ENCODE measurements around the gene FJX1.
A peak's percentile ranks its signal among the peaks of the same experiment; 100 is the strongest.
"Not testable (repeated sequence)": the region's sequence is repeated elsewhere in the genome, so short reads cannot be mapped to it uniquely, and the experiment has no call there.

Gene FJX1

DNA sequence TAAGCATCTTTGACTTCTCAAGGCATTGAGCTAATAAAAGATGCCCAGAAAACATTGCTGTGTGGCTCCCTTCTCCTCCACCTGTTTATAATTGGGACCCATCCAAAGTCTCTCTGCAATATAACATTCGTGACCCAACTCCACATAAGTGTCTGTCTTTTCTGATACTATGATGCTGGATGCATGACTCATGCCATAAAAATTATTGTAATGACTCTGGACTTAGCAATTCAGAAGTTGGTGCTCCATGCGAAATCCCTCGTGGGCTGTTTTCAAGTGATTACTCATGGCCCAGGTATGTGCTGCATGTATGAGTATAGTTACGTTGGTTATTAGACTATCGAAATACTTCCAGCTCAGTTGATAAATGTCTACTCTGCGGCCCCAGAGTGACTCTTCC, 11.7 kb downstream of the FJX1 start:
- no peak for DNase-seq (ENCODE audit: low read depth in 2 of 2, low spot score in 1 of 2)

DNA sequence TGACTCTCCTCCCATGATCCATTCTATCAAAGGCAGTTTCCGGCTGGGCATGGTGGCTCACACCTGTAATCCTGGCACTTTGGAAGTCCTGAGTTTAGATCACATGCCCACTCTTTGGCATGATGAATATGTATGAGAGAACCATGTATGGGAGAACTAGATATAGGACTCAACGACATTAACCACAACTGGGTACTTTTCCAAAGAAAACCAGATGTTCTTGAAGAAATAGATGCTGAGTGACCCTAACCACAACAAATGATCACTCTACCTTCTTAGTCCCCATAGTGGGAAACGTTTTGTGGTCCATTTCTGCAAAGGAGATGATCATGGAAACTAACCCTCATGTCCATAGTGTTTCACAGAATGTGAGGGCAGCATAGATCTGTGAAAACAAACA, 13.6 kb downstream of the FJX1 start:
- DNase-seq (ENCODE audit: low read depth in 2 of 2, low spot score in 1 of 2), result no peak

DNA sequence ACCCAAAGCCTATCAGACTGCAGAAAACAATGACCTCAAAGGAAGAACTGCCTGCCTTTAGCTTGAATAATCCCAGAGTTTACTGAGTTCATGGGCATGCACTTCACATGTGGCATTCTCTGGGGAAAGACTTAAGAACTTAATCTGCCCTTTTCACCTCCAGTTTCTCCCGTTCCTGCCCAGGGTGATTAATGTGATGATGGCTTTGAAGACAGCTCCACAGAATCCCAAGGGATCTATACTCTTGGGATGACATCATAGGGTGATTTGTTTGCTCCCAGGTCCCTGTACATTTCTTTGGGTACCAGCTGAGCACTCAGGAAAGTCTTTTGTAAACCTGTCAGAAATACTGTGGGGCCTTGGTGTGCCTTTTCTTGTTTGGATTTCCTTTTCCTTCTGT, 14.0 kb downstream of the FJX1 start:
- DNase-seq (ENCODE audit: low read depth in 2 of 2, low spot score in 1 of 2), result no peak

DNA sequence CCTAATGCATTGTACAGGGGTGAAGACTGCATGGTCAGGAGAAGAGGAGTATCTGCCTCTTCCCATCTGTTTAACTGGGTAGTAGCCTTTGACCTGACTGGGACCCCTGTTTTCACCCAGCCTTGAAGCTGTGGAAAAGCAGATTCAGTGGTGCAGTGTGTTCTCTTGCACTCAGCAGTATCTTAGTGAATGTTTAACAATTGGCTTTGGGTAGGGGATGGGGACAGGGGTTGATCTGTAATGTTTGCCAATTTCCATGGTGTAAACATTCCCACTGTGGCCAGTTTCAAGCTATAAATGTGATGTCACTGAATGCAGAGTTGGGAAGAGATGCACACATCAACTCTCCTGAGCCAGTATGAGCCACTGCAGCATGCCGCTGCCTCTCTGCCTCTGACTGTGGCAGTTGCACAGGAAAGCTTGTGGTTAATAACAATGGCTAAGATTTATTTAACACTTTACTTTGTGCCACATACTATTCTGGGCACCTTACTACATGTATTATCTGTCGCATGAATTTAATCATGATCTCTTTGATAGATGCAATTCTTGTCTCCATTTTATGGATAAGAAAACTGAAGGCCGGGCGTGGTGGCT, 15.7 kb downstream of the FJX1 start:
- no peak for DNase-seq (ENCODE audit: low read depth in 2 of 2, low spot score in 1 of 2)

DNA sequence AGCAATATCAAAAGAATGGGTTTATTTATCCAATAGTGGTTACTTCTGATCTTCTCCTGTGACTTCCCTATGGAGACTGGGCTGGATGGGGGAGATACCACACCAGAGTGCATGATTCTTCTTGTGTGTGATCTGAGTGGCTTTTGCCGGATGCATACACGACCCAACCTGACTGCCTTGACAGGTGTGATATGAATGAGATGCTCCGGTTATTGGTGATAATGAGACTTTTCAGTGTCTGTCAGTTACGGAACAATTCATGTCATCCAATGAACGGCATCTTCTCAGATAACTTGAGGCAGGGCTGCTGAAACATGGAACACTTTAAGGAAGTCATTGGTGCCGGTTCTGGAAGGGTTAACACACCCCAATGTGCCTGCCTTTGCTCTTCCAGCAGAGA, 17.7 kb downstream of the FJX1 start:
- DNase-seq (ENCODE audit: low read depth in 2 of 2, low spot score in 1 of 2), result no peak

DNA sequence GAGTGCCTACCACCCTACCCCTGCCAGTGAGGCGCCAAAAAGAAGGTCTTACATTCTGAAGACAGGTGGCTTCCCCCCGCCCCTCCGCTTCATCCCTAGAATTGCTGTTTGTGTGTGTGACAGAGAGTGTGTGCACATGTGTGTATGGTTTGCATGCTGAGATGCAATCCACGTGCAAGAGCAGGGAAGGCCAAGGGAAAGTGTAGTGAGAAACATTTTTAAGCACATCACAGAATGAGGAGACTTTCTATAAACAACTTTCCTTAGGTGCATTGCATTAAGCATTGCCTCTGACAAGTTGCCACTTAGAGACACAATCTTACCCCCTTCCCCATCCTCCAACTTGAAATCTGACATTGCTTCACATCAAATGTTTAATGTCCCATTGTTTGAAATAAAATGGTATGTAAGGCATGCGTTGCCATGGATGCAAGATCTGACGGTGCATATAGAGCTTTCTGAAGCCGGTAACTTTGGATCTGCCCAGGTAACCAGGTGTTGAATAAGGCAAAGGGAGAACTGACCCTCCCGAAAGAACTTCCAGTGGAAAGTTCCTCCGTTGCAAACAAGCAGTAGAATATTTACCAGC, 21.4 kb downstream of the FJX1 start:
- no peak for DNase-seq (ENCODE audit: low read depth in 2 of 2, low spot score in 1 of 2)

DNA sequence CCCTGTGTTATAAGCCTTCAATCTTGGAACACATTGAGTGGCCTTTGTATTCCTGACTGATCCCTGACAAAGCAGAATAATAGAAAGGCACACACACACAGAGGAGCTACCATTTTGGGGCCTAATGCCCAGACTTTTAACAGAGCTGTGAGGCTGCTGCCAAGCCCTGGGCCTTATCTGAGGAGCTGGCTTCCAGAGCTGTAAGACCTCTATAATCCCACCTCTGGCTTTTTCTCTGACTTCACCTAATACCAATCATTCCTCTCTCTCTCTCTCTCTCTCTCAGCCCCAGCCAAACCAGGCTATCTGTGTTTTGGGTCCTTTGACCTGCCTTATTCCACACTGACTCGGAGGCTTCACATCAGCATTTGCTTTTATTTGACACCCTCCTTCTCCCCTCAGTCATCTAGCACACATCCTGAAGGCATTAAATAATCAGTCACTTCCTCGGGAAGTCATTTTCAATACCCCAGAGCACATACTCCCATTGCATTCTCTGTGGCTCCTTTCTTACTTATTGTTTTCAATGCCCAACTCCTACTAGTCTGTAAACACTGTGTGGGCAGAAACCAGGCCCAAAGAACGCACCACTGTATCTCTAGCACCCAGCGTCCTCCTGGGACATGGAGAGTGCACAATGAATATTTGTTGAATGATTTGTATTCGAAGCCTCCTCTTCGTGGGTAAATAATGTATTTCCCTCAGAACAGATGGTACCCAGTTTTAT, 23.1 kb downstream of the FJX1 start:
- no peak for DNase-seq (ENCODE audit: low read depth in 2 of 2, low spot score in 1 of 2)

DNA sequence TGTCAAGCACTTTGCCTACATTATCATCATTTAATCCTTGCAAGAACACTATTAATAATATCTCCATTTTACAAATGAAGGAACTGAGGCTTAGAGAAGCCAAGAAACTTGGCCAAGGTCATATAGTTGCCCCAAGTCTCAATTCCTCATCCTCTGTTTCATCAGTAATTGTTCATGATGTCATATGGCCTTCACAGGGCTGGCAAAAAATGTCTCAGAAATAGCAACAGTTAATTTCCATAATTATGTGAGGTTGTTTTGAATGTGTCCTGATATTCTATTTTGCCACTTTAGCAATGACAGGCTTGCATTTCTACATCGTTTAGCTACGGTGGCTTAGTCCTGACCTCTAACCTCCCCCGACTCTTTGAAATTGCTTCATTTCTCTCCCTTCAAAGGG, 23.7 kb downstream of the FJX1 start:
- DNase-seq (ENCODE audit: low read depth in 2 of 2, low spot score in 1 of 2), result no peak

DNA sequence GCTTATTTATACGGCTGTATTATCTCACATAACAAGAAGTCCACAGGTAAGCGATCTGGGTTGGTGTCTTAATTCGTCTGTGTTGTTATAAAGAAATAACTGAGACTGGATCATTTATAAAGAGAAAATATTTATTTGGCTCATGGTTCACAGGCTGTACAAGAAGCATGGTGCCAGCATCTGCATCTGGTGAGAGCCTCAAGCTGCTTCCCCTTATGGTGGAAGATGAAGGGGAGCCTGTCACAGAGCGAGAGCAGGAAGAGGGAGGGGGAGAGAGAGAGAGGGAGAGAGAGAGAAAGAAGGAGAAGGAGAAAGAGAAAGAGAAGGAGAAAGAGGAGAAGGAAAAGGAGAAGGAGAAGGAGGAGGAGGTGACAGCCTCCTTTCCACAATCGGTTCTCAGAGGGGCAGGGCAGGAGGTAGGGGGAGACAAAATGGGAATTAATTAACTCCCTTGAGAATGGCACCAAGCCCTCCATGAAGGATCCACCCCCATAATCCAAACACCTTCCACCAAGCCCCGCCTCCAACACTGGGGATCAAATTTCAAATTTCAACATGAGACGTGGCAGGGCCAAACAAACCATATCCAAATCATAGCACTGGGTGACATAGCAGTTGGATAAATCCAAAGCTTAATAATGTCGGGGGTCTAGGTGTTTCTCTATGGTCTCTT, 29.3 kb downstream of the FJX1 start:
- no peak for DNase-seq (ENCODE audit: low read depth in 2 of 2, low spot score in 1 of 2)

DNA sequence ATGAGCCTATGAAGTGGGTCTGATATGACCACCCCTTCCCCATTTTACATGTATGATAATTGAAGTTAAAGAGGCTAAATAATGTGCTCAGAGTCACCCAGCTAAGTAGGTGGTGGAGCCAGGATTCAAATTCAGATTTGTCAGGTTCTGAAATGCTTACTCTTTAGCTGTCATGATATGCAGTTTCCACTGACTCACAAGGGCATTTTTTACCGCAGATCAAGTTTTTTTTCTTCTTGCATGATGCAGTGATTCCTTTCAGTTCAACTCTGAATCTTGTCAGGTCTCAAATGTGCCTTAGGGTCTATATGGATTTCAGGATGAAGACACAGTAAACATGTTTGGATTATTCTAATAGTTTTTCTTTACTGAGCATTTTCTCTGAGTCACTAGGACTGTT, 31.7 kb downstream of the FJX1 start:
- DNase-seq (ENCODE audit: low read depth in 2 of 2, low spot score in 1 of 2), result no peak

DNA sequence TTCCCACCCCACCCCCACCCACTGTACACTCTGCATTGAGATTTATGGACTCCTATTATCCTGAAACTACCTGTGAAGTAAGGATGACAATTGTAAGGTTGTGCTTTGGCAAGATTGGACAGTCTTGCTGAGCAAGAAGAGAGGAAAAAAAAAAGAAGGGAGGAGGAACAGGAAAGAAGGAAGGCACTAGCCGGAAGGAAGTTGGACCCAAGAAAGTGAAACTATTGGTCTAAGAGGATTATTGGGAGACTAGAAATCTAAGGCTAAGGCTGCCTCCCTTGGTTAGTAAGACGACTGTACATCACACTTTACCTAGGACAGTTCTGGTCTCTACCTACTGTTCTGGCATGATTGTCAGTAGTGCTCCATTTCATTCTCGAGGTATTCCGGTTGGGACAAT, 32.2 kb downstream of the FJX1 start:
- no peak for DNase-seq (ENCODE audit: low read depth in 2 of 2, low spot score in 1 of 2)

DNA sequence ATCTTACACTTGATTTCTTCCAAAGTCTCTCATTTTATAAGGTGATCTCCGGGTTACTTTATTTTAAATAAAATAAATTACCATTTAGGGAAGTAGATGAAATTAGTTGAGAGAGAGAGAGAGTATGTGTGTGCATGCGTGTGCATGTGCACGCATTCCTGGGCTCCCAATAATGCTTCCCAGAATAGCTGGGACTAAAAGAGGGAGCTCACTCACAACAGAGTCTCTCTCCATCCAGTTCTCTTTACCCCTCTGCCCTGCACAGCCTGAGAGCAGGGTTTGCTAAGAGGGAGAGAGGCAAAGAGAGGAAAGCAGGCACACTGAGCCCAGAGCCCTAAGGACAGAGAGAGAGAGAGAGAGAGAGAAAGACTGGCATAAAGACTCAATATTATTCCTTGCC, 33.0 kb downstream of the FJX1 start:
- DNase-seq (ENCODE audit: low read depth in 2 of 2, low spot score in 1 of 2), result no peak

DNA sequence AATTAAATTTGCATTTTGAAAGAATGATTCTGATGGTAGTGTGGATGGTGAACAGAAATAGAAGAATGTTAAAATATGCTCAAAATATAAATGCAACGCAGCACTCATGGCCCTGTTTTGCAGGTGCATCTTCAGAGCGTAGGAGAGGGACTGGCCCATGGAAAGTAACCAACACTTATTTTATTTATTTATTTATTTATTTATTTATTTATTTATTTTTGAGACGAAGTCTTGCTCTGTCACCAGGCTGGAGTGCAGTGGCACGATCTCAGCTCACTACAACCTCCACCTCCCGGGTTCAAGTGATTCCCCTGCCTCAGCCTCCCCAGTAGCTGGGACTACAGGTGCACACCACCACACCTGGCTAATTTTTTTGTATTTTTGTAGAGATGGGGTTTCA, 34.5 kb downstream of the FJX1 start:
- DNase-seq (ENCODE audit: low read depth in 2 of 2, low spot score in 1 of 2), result not testable (repeated sequence)

DNA sequence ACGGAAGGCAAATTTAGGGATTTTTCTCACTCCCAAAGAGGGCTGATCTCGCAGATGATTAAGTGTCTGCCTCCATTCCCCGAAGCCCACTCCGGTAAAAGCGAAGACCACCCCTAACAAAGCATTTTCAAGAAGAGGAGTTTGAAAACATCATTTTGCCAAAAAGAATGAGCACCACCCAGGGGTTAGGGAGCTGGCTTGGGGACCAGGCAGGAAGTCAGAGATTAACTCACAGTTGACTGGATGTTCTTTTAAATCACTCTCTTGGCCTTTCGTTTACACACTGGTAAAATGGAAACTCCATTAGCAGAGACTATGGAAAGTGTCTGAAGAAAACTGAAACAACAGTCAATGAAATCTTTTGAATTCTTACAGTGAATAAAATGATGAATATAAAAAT, 36.5 kb downstream of the FJX1 start:
- no peak for DNase-seq (ENCODE audit: low read depth in 2 of 2, low spot score in 1 of 2)

DNA sequence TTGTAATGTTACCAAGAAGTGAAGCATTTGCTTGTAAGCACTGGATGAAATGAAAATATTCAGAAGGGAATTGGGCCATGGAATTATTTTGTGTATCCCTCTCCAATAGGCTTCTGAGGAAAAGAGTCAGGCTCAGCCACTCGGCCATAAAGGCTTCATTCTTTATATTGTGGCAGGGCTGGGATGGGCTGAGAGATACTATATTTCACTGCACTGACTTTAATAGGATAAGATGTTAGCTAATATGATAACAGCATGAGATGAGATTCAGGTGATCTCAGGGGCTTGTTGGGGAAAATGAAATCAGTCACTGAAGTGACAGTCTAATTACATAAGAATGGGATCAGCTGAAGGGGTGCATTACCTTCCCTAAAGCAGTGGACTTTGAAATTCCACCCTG, 37.0 kb downstream of the FJX1 start:
- no peak for DNase-seq (ENCODE audit: low read depth in 2 of 2, low spot score in 1 of 2)

DNA sequence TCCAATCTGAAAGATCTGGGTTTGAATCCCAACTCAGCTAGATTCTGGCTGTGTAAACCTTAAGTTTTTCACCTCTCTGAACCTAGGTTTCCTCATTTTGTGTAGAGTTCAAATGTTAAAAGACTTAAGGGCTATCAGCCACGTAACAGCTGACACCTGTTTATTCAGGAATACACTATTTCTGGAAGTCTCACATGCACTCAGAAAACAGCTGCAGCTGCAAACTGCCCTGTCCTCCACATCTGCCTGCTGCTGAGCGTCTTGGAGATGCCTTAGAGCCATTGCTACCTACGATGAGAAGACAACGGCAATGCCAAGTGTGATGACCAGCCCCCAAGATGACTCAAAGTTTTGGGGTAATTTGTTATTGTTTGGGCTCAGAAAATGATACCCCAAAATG, 37.6 kb downstream of the FJX1 start:
- no peak for DNase-seq (ENCODE audit: low read depth in 2 of 2, low spot score in 1 of 2)

DNA sequence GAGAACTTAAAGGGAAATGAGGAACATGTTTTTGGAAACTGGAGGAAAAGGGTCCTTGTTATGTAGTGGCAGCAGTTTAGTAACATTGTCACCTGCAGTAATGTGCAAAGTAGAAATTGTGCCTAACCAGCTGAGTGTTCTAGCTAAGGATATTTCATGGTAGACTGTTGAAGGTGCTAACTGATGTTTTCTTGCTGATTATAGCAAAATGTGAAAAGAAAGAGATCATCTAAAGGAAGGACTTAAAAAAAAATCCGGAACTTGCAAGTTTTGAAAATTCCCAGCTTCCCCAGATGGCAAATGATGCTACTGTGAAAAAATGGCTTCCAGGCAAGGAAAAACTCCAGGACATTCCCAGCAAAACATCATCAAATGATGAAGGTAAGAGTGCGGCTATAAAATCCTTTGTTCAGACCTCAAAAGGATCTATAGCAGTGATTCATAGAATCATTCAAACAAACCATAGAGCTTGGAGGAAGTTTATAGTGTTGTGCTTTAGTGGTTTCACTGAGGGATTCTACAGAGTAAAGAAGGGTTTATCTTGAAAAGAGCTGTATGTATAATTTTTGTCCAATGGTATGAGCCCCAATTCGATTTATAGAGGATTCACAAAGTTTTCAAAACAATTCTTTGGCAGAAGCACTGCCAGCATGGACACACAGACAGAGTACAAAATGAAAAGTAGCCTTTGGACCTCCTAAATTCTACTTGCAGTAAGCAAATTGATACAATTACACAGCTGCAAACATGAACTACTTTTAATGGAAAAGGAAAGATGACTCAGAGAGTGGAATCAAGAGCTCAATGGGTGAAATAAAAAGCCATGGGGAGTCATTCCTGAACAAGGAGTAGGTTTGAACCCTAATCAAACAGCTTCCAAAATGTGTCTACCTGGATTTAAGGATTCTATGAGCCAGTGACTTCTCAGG, 40.0 kb downstream of the FJX1 start:
- no peak for DNase-seq (ENCODE audit: low read depth in 2 of 2, low spot score in 1 of 2)

DNA sequence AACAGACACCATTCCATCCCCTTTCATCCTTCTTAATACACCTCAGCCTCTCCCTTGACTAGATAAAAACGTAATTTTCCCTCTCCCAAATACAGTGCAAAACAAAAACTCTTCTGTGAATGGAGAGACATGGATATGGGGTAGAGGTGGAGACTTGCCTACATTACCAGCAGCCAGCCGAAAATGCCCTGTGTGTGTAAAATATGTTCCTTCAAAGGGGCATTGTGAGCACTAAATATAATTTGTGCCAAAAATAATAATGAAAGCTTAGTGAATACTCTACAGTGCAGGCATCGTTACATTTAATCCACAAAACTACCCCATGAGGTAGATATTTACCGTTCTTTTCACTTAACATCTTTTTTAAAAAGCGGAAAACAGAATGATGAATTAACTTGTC, 43.3 kb downstream of the FJX1 start:
- no peak for DNase-seq (ENCODE audit: low read depth in 2 of 2, low spot score in 1 of 2)

DNA sequence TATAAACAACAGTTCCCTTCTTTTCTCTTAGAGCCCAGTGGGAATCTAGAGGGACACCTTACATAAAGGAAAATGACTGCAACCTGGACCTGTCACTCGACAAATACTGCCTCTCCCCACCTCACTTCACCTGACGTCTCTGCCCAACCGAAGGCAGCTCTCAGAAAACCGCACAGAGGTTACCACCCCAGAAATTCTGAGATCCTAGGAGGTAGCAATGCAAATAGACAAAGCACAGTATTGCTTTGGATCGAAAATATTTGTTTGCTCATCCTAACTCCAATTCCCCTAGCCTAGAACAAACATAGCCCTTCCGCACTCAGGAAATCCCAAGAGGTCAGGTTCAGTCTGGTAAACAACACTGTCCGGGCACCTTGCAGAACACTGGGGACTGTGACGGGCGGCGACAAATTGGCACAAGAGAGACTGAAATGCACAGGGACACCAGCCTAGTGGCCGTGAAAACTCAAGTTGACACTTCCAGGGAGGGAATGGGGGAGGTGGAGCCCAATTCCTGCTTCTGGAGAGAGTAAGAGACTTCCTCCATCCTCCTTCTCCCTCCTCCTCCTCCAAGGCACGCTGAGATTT, 43.9 kb downstream of the FJX1 start:
- DNase-seq (ENCODE audit: low read depth in 2 of 2, low spot score in 1 of 2), result no peak

DNA sequence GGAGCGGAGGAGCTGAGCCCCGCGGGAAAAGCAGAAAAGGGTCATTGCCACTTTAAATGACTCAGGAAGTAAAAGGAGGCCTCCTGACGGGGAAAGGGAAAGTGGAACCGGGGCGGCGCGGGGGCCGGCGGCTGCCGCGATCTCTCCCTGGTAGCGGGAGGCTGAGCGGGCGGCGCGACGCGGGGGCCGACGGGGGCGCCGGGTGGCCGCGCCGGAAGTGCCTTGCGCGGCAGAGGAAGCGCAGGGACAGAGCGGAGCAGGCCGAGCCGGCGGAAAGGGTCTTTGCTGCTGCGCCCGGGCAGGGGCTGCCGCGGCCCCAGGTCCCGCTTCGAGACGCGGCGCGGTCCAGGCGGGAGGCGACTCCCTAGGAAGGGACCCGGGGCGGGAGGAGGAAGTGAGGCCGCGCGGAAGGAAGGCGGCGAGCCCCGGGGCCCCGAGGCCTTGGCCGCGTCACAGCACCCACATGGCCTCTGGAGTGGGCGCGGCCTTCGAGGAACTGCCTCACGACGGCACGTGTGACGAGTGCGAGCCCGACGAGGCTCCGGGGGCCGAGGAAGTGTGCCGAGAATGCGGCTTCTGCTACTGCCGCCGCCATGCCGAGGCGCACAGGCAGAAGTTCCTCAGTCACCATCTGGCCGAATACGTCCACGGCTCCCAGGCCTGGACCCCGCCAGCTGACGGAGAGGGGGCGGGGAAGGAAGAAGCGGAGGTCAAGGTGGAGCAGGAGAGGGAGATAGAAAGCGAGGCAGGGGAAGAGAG, 44.6 kb downstream of the FJX1 start, which contains the start of gene TRIM44:
TSS of gene TRIM44 (plus strand) at position 127 of the 759 bp plus-strand sequence. CDS start at position 464, 337 bp downstream.
- peak; percentile 65 to 76 for DNase-seq (ENCODE audit: low read depth in 2 of 2, low spot score in 1 of 2)
